GM23248 (cell line): Measurements from ENCODE around the gene GLP1R.

ENCODE experiments used
- EZH2 ChIP-seq: fragments of 200-600 bp; sonication (generic); IDR thresholded peaks from 2 replicates; pipeline ENCODE4 v1.6.1; 2018; ENCODE audit warnings: antibody characterized with exemption, mild to moderate bottlenecking; ENCODE audit not compliant: insufficient read depth, poor library complexity, severe bottlenecking
- EZH2phosphoT487 ChIP-seq: fragments of 200-600 bp; sonication (generic); IDR thresholded peaks from 2 replicates; pipeline ENCODE4 v1.6.1; 2018; ENCODE audit warnings: antibody characterized with exemption, moderate library complexity, mild to moderate bottlenecking, low read depth; ENCODE audit not compliant: insufficient read depth

GRCh38 chr6:39091220-39091619 lies 42.6 kb downstream of the GLP1R start:
- TF ChIP-seq EZH2 = no peak
- TF ChIP-seq EZH2phosphoT487 = no peak
